AG09309 (cell line): ENCODE measurements around the gene SLC26A2.
"Not testable (repeated sequence)": the region's sequence is repeated elsewhere in the genome, so short reads cannot be mapped to it uniquely, and the experiment has no call there.

Experiments
- DNase-seq: peaks from one replicate; pipeline ENCODE4 v3.0.0-alpha.2; 2010; ENCODE audit warnings: low read depth
- H3K4me3 ChIP-seq: 2 replicates; pipeline ENCODE4 v1.5.1; 2011; ENCODE audit warnings: mild to moderate bottlenecking, low read depth, low read length, moderate library complexity; ENCODE audit not compliant: control insufficient read depth
- CTCF ChIP-seq: IDR thresholded peaks from 2 replicates; pipeline ENCODE4 v1.5.1; 2011; ENCODE audit warnings: mild to moderate bottlenecking, low read depth, low read length, inconsistent platforms; ENCODE audit not compliant: insufficient read depth, control insufficient read depth; ENCODE audit errors: missing control alignments

SLC26A2 gene

GRCh38 chr5:149941795-149942194, 18.8 kb upstream of the SLC26A2 start:
- TF ChIP-seq CTCF, result no peak
- no peak overlapping the region for H3K4me3 ChIP-seq
- DNase-seq, result no peak

GRCh38 chr5:149942199-149942598, 18.4 kb upstream of the SLC26A2 start:
- no peak overlapping the region for H3K4me3 ChIP-seq
- no peak for TF ChIP-seq CTCF
- no peak for DNase-seq

GRCh38 chr5:149942741-149943169, 17.8 kb upstream of the SLC26A2 start:
- not testable (repeated sequence) for H3K4me3 ChIP-seq, DNase-seq

- not testable (repeated sequence) for H3K4me3 ChIP-seq, DNase-seq
These were observed 17.2 kb upstream of the SLC26A2 start for GRCh38 chr5:149943177-149943949.

GRCh38 chr5:149944666-149945065, 15.9 kb upstream of the SLC26A2 start, which contains the start of gene PDE6A:
Gene PDE6A (minus strand): TSS chr5:149944793. CDS start chr5:149944673, 120 bp downstream.
- H3K4me3 ChIP-seq, result no peak within 1 kb of the TSS
- no peak for DNase-seq
- no peak for TF ChIP-seq CTCF

- no peak for DNase-seq
- TF ChIP-seq CTCF, result no peak
- H3K4me3 ChIP-seq, result no peak overlapping the region
These were observed 14.4 kb upstream of the SLC26A2 start for GRCh38 chr5:149946118-149946517.

GRCh38 chr5:149948993-149949392, 11.6 kb upstream of the SLC26A2 start:
- H3K4me3 ChIP-seq, result no peak overlapping the region
- TF ChIP-seq CTCF, result no peak
- no peak for DNase-seq
